Measurements from ENCODE around the gene ADAMTS10. TPM values are rescaled to one million over a fixed set of nuclear protein-coding genes. Genes with fewer than 3 reads are reported as not detected.

ADAMTS10 gene
- total RNA-seq, 4 donors from 2014 or later: 2.0 to 8.8 (median 3.6) TPM

DNA sequence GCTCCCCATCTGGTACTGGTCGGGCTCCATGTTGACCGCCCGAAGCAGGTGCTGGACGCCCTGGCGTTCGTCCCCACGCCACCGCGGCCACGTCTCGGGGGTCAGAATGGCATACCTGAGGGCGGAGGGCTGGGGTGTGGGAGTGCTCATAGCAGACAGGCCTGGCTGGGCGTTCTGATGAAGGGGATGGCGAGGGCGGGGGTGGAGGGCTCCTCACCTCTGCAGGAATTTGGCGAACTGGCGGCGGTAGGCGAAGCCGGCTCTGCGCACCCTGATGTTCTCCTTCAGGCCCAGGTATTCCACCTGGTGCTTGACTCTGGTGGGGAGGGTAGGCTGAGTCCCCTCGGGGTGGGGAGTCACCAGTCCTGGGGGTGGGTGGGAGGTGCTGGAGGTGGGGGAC, 74.2 kb downstream of the ADAMTS10 start:
- no peak for DNase-seq
- intact Hi-C loops (cut with DNase I): no loop called here
- Histone ChIP-seq H3K4me3 (no peak overlapping the region), H3K27ac (no peak overlapping the region), H3K27me3 (no peaks in the 10 kb centered on the region), H3K9me3 (no peaks in the 10 kb centered on the region), H3K4me1 (no peaks in the 10 kb centered on the region), H3K36me3 (no peaks in the 10 kb centered on the region)
- TF ChIP-seq, protein P1, sequence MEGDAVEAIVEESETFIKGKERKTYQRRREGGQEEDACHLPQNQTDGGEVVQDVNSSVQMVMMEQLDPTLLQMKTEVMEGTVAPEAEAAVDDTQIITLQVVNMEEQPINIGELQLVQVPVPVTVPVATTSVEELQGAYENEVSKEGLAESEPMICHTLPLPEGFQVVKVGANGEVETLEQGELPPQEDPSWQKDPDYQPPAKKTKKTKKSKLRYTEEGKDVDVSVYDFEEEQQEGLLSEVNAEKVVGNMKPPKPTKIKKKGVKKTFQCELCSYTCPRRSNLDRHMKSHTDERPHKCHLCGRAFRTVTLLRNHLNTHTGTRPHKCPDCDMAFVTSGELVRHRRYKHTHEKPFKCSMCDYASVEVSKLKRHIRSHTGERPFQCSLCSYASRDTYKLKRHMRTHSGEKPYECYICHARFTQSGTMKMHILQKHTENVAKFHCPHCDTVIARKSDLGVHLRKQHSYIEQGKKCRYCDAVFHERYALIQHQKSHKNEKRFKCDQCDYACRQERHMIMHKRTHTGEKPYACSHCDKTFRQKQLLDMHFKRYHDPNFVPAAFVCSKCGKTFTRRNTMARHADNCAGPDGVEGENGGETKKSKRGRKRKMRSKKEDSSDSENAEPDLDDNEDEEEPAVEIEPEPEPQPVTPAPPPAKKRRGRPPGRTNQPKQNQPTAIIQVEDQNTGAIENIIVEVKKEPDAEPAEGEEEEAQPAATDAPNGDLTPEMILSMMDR (IDR thresholded peaks at IDR 0.05): no peak
- TF ChIP-seq POLR2A (IDR thresholded peaks at IDR 0.05): no peak
- 84% methylated on average over 3 to 14 of the region's 22 CpGs for WGBS, 2 donors

DNA sequence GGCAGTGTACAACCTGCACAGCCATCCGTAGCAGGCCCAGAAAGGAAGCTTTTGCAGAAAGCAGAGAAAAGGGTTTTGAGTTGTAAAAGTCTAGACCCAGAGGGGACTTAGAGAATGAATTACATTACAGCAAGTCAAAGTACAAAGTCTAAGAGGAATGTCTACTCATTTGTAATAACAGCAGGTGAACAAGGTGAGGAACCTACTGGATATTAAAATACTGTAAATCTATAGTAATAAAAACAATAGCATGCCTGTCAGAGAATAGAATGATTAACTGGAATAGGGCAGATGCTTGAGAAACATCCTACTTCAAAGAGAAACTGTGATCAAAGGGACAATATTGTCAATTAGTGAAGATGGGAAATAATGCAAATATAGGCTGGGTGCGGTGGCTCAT, 78.3 kb downstream of the ADAMTS10 start:
- no peak for TF ChIP-seq POLR2A (IDR thresholded peaks at IDR 0.05)
- TF ChIP-seq, protein P1 (IDR thresholded peaks at IDR 0.05): no peak

GRCh38 chr19:8531470-8531869, 79.0 kb downstream of the ADAMTS10 start:
- H3K27me3 ChIP-seq: no peaks in the 10 kb centered on the region
- no peak overlapping the region for H3K27ac ChIP-seq
- intact Hi-C loops (cut with DNase I): no loop called here
- no peak for TF ChIP-seq POLR2A (IDR thresholded peaks at IDR 0.05)
- TF ChIP-seq, protein P1 (IDR thresholded peaks at IDR 0.05): no peak
- peaks cover 0 to 14% (median 0%) of the 10 kb centered on the region in 3 donors for H3K4me1 ChIP-seq
- no peak for DNase-seq
- H3K36me3 ChIP-seq: peaks cover 0 to 22% (median under 1%) of the 10 kb centered on the region in 3 donors
- no peaks in the 10 kb centered on the region for H3K9me3 ChIP-seq
- H3K4me3 ChIP-seq: no peak overlapping the region
- WGBS, 2 donors: 83 to 89% methylated on average over 6 to 7 of the region's 7 CpGs

More for the DNA sequence above, 78.3 kb downstream of the ADAMTS10 start:
- H3K27ac ChIP-seq: no peak overlapping the region
- H3K36me3 ChIP-seq: peaks cover 0 to 15% (median 0%) of the 10 kb centered on the region in 3 donors
- intact Hi-C loops (cut with DNase I): no loop called here
- peaks cover 0 to 7% (median 0%) of the 10 kb centered on the region in 3 donors for H3K4me1 ChIP-seq
- no peak overlapping the region for H3K4me3 ChIP-seq
- no peaks in the 10 kb centered on the region for H3K27me3 ChIP-seq
- 84 to 90% methylated on average over 2 of the region's 2 CpGs for WGBS, 2 donors
- DNase-seq: no peak
- H3K9me3 ChIP-seq: no peaks in the 10 kb centered on the region

Other genes starting within 250 kb of the ADAMTS10 start
- gene ANGPTL4, start 246.6 kb downstream of the ADAMTS10 start, total RNA-seq: 10 to 100 TPM; 17.0 to 37.1 (median 19.2) TPM
- 10 to 100 TPM; 11.3 to 44.0 (median 26.0) TPM for gene RAB11B, start 220.4 kb downstream of the ADAMTS10 start, total RNA-seq
- 10 to 100 TPM; 34.5 to 78.9 (median 61.7) TPM for gene MARCHF2, start 197.4 kb downstream of the ADAMTS10 start, total RNA-seq
- gene HNRNPM, start 165.7 kb downstream of the ADAMTS10 start, total RNA-seq: 100 to 1,000 TPM; 102 to 162 (median 128) TPM
- gene PRAM1, start 108.1 kb downstream of the ADAMTS10 start, total RNA-seq: under 1 TPM in 1 of 4 donors, not detected in 3; 0.57 TPM
- 10 to 100 TPM in 3 of 4 donors, 1 to 10 TPM in 1; 4.0 to 29.9 (median 19.4) TPM for gene ZNF414, start 96.5 kb downstream of the ADAMTS10 start, total RNA-seq
- gene MYO1F, start 33.3 kb downstream of the ADAMTS10 start, total RNA-seq: 10 to 100 TPM in 2 of 4 donors, 1 to 10 TPM in 2; 1.6 to 14.3 (median 8.5) TPM
- gene NFILZ, start 19.9 kb upstream of the ADAMTS10 start, total RNA-seq: not detected
- gene ACTL9, start 88.1 kb upstream of the ADAMTS10 start, total RNA-seq: not detected
- not detected for gene OR2Z1, start 110.9 kb upstream of the ADAMTS10 start, total RNA-seq
- 10 to 100 TPM in 3 of 4 donors, 1 to 10 TPM in 1; 7.8 to 23.3 (median 12.1) TPM for gene ZNF558, start 221.6 kb upstream of the ADAMTS10 start, total RNA-seq
- gene MBD3L1, start 221.7 kb upstream of the ADAMTS10 start, total RNA-seq: not detected

All from esophagus squamous epithelium (tissue), 5 donors.